Thyroid gland (tissue), 4 donors: ENCODE data around the gene SAMD4A. TPM values are rescaled to one million over a fixed set of nuclear protein-coding genes. Genes with fewer than 3 reads are reported as not detected.
A peak's percentile ranks its signal among the peaks of the same experiment; 100 is the strongest.

Experiments
- DNase-seq, 2 donors: peaks; one replicate each; pipeline ENCODE4 v3.0.0-alpha.2; 2019
- H3K27ac ChIP-seq, 3 donors: fragments of 200-600 bp; sonication (generic); 1 replicate in 2 of 3; 2 replicates in 1 of 3; pipeline ENCODE4 v1.5.1; 2016 to 2019; ENCODE audit warnings: mild to moderate bottlenecking in 1 of 3, moderate library complexity in 1 of 3
- H3K27me3 ChIP-seq: fragments of 200-600 bp; sonication (generic); one replicate; pipeline ENCODE4 v1.5.1; 2019
- H3K36me3 ChIP-seq, 2 donors: fragments of 200-600 bp; sonication (generic); one replicate each; pipeline ENCODE4 v1.5.1; 2016 to 2019
- H3K4me1 ChIP-seq, 2 donors: fragments of 200-600 bp; sonication (generic); one replicate each; pipeline ENCODE4 v1.5.1; 2017 to 2019
- H3K4me3 ChIP-seq, 3 donors: fragments of 200-600 bp; sonication (generic); replicated peaks in 1 of 3; 1 replicate in 2 of 3; 2 replicates in 1 of 3; pipeline ENCODE4 v1.5.1; 2016; ENCODE audit warnings: mild to moderate bottlenecking in 1 of 3
- H3K9me3 ChIP-seq: fragments of 200-600 bp; sonication (generic); one replicate; pipeline ENCODE4 v1.5.1; 2017
- POLR2A ChIP-seq, 2 donors: fragments of 450-650 bp; IDR thresholded peaks; one replicate each; pipeline ENCODE4 v1.6.1; 2017; ENCODE audit warnings: antibody characterized with exemption in 2 of 2, mild to moderate bottlenecking in 2 of 2, moderate library complexity in 1 of 2
- WGBS, 2 donors: methylation state at CpG; one replicate each; pipeline ENCODE4 v1.1.5; 2017; 5-methylcytosine and 5-hydroxymethylcytosine counted together
- intact Hi-C: fragments of 100-400 bp; cut with DNase I; formaldehyde crosslinking; loops from one replicate; pipeline ENCODE4 v1.15.1; 2023
- total RNA-seq, 4 donors: library from RNA; depleted of rRNA; stranded (reverse); fragments of >200 nt; gene quantifications; one replicate each; pipeline ENCODE4 v1.2.3, GENCODE V29; 2016
- TF ChIP-seq, protein P1 (sequence below), 6 experiments: fragments of 200-600 bp in 3 of 6; fragments of 450-650 bp in 3 of 6; sonication (generic) in 3 of 6; IDR thresholded peaks; one replicate each; pipeline ENCODE4 v1.5.1; 2016 to 2019; ENCODE audit warnings: antibody characterized with exemption in 6 of 6, mild to moderate bottlenecking in 2 of 6, inconsistent platforms in 1 of 6, moderate library complexity in 1 of 6

Gene SAMD4A
- total RNA-seq, 4 donors from 2014 or later: 12.6 to 32.7 (median 17.6) TPM

GRCh38 chr14:54564868-54565784, 1.8 kb upstream of the SAMD4A start:
- Histone ChIP-seq H3K4me1 (peaks cover 7 to 15% of the 10 kb centered on the region in 2 donors), H3K27me3 (no peaks in the 10 kb centered on the region), H3K36me3 (no peaks in the 10 kb centered on the region), H3K9me3 (no peaks in the 10 kb centered on the region), H3K4me3 (peak overlapping the region; percentile 32 to 78 (median 77)), H3K27ac (peak overlapping the region; percentile 98 to 100 (median 99))
- intact Hi-C loops: loop anchor here (5.0 kb wide), 3 partner anchors 127 to 242 kb away; no protein-coding TSS in a partner anchor
- TF ChIP-seq, protein P1, sequence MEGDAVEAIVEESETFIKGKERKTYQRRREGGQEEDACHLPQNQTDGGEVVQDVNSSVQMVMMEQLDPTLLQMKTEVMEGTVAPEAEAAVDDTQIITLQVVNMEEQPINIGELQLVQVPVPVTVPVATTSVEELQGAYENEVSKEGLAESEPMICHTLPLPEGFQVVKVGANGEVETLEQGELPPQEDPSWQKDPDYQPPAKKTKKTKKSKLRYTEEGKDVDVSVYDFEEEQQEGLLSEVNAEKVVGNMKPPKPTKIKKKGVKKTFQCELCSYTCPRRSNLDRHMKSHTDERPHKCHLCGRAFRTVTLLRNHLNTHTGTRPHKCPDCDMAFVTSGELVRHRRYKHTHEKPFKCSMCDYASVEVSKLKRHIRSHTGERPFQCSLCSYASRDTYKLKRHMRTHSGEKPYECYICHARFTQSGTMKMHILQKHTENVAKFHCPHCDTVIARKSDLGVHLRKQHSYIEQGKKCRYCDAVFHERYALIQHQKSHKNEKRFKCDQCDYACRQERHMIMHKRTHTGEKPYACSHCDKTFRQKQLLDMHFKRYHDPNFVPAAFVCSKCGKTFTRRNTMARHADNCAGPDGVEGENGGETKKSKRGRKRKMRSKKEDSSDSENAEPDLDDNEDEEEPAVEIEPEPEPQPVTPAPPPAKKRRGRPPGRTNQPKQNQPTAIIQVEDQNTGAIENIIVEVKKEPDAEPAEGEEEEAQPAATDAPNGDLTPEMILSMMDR (IDR thresholded peaks at IDR 0.05): peak in 4 of 6 experiments; percentile 14 to 40 (median 24)
- TF ChIP-seq POLR2A (IDR thresholded peaks at IDR 0.05): peak; percentile 80 to 94
- peak; percentile 81 to 85 for DNase-seq
- WGBS, 2 donors: 0 to 1% methylated on average over 18 to 26 of the region's 69 CpGs

- peak overlapping the region; percentile 65 to 78 (median 77) for H3K4me3 ChIP-seq
- intact Hi-C loops: loop anchor here (5.0 kb wide), 2 partner anchors 126 to 206 kb away; no protein-coding TSS in a partner anchor
- no peaks in the 10 kb centered on the region for H3K27me3 ChIP-seq
- peak; percentile 54 to 93 for TF ChIP-seq POLR2A (IDR thresholded peaks at IDR 0.05)
- TF ChIP-seq, protein P1 (IDR thresholded peaks at IDR 0.05): no peak
- no peaks in the 10 kb centered on the region for H3K9me3 ChIP-seq
- no peaks in the 10 kb centered on the region for H3K36me3 ChIP-seq
- WGBS, 2 donors: 0 to 1% methylated on average over 34 to 36 of the region's 73 CpGs
- peaks cover 7 to 15% of the 10 kb centered on the region in 2 donors for H3K4me1 ChIP-seq
- peak overlapping the region; percentile 98 to 100 (median 99) for H3K27ac ChIP-seq
- DNase-seq: peak; percentile 96
These were observed 1.0 kb upstream of the SAMD4A start for GRCh38 chr14:54565785-54566409.

GRCh38 chr14:54567224-54567638, 303 bp downstream of the SAMD4A start:
- intact Hi-C loops: loop anchor here (5.0 kb wide), 2 partner anchors 125 to 205 kb away; no protein-coding TSS in a partner anchor
- Histone ChIP-seq H3K27ac (peak overlapping the region; percentile 98 to 100 (median 99)), H3K36me3 (no peaks in the 10 kb centered on the region), H3K9me3 (no peaks in the 10 kb centered on the region), H3K4me3 (peak overlapping the region; percentile 14 to 77 (median 65)), H3K27me3 (no peaks in the 10 kb centered on the region), H3K4me1 (peaks cover 7 to 15% of the 10 kb centered on the region in 2 donors)
- TF ChIP-seq POLR2A (IDR thresholded peaks at IDR 0.05): no peak
- TF ChIP-seq, protein P1 (IDR thresholded peaks at IDR 0.05): peak in 1 of 6 experiments; percentile 1
- peak; percentile 50 to 56 for DNase-seq
- 0 to 1% methylated on average over 13 to 17 of the region's 31 CpGs for WGBS, 2 donors

DNA sequence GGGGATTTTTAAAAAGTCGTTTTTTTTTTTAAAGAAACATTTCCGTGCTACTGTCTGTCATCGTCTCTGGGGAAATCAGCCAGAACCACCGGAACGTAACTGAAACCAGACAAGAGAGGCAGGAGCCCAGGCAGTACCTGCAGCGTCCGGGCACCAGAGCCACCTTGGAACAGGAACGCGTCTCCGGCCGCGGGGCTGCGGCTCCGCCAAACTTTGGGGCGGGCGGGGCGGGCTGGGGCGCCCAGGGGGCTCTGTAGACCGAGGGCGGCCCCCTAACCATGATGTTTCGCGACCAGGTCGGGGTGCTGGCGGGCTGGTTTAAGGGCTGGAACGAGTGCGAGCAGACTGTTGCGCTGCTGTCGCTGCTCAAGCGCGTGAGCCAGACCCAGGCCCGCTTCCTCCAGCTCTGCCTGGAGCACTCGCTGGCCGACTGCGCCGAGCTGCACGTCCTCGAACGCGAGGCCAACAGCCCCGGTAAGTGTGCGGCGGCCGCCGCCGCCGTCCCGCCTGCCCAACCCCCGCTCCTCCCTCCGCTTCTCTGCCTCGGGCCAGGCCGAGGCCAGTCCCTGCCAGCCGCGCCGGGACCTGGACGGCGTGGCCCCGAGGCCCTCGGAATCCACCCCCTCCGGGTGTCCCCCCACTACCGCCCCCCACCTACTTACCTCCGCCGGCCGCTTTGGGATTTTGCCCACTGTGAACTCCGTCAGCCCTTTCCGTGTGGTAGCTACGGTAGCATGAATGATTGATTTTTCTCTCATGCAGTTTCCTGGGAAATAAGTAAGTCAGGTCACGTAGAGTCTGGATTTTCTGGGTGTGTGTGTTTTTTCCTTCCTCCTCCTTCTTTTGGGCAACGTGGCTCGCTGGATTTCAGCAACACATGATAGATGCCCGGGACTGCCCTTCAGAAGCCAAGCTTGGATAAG, 972 bp downstream of the SAMD4A start:
- no peaks in the 10 kb centered on the region for H3K36me3 ChIP-seq
- no peaks in the 10 kb centered on the region for H3K9me3 ChIP-seq
- peak overlapping the region; percentile 14 to 77 (median 65) for H3K4me3 ChIP-seq
- no peaks in the 10 kb centered on the region for H3K27me3 ChIP-seq
- peaks cover 7 to 15% of the 10 kb centered on the region in 2 donors for H3K4me1 ChIP-seq
- peak in 1 of 2 donors; percentile 16 for TF ChIP-seq POLR2A (IDR thresholded peaks at IDR 0.05)
- TF ChIP-seq, protein P1 (IDR thresholded peaks at IDR 0.05): no peak
- 4 to 5% methylated on average over 15 to 27 of the region's 70 CpGs for WGBS, 2 donors
- peak; percentile 64 to 67 for DNase-seq
- H3K27ac ChIP-seq: peak overlapping the region; percentile 98 to 100 (median 99)
- intact Hi-C loops: loop anchor here (5.0 kb wide), 2 partner anchors 124 to 204 kb away; no protein-coding TSS in a partner anchor
